GM18502 (cell line): ENCODE data around the gene ZBTB40.

ENCODE experiments used
- ATAC-seq: cut with Tn5 transposase; IDR thresholded peaks from one replicate; pipeline ENCODE4 v1.9.1; 2021; ENCODE audit warnings: mild to moderate bottlenecking; ENCODE audit not compliant: unreplicated experiment, poor library complexity

Gene ZBTB40

GRCh38 chr1:22552021-22552420 lies 100.4 kb downstream of the ZBTB40 start:
- no peak for ATAC-seq

DNA sequence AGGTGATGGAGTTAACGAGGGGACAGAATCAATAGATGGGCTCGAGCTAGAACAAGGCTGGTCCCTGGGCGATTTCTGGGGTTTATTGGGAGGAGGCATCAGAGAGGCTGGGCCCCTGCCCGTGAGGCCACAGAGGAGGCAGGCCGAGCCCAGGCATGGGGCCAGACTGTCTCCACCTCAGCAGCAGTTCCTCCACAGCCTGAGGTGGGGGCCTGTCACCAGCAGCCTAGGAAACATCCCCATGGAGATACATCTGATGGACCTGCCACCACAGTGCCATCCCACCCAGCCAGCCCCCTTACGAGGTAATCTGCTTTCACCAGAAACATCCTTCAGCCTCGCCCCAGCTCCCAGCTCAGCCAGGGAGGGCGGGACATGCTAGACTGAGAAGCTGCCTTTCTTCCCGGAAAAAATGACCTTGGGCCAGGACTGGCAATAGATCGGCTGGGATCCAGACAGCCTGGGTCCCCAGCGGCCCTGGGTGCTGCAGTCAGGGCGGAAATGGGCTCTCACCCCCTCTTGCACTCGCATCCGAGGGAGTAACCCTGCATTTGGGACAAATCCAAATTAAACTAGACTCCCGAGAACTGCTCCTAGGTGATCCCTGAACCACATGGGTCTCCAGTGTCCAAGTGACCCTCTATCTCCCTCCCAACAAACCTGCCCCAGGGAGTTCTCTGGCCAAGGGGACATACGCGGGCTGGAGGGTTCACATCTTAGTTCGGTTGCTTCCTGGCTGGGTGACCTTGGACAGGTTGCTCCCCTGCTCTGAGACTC lies 101.6 kb downstream of the ZBTB40 start:
- no peak for ATAC-seq

DNA sequence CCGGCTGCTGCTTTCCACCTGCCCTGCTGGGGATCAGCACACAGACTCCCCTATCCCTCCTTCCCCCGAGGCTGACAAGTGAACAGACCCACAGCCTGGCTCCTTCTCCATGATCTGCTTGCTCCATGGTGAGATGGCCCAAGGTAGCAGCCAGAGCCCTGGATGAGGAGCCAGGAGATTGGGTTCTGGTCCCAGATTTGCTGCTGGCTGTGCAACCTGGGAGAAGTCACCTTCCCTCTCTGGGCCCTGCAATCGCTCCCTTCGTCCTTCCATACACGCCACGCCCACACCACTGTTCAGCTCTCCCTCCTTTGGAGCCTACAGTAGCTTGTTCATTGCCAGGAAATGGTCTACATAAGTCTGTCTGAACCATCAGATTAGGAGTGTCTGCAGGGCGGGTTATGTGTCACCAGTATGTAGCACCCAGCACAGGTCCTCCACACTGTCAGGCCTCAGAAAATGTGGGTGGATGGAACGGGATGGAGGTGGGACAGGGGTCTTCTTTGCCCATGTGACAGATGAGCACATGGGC lies 102.4 kb downstream of the ZBTB40 start:
- no peak for ATAC-seq

- no peak for ATAC-seq
These were observed 103.7 kb downstream of the ZBTB40 start for GRCh38 chr1:22555371-22555656.

GRCh38 chr1:22556391-22557104 lies 104.9 kb downstream of the ZBTB40 start:
- no peak for ATAC-seq

- ATAC-seq, result no peak
These were observed 105.8 kb downstream of the ZBTB40 start for GRCh38 chr1:22557341-22557950.

DNA sequence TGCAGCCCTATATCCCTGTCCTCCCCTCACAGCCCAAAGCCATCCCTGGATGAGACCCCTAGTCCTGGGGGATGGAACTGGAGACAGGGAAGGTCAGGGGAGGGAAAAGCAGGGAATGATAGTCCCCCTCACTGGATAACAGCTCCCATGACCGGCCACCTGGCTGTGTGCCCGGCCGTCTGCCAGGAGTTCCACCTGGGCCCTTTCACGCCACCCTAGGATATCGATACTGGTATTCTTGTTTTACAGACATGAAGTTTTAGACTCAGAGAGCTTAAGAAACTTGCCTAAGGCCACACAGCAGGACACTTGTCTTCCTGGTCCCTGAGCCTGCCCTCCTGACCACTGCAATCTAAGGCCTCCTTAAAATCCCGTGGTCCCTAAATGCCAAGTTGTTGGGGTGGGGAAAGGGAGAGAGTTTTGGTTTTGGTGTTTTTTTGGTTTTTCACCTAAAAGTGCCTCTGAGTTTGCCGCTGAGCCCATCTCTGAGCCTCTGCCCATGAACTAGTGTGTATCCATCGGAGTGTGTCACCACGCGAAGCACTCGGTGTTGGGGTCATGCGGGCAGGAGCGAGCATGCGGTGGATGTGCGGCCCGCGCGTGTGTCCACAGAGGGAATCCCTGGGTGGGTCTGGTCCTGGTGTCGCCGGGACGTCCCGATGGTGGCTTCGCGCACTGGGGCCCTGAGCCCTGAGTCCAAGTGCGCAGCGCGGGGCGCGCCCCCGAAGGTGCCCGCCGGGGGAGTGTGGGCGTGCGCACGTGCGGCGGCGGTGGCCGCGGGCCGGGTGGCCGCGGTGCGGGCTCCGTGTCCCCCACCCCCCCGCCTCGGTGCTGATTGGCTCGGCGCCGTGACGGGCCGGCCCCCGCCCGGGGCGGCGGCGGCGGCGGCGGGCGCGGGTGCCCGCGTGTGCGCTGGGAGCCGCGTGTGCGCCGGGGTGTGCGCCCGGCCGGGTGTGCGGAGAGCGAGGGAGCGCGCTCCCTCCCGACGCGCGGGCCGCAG lies 111.2 kb downstream of the ZBTB40 start, which contains the start of gene EPHA8:
TSS of gene EPHA8 (plus strand) at position 906 of the 1,000 bp plus-strand sequence. CDS start 147 bp downstream, outside the sequence.
- no peak for ATAC-seq

- ATAC-seq, result no peak
These were observed 112.3 kb downstream of the ZBTB40 start for GRCh38 chr1:22563671-22564602.

DNA sequence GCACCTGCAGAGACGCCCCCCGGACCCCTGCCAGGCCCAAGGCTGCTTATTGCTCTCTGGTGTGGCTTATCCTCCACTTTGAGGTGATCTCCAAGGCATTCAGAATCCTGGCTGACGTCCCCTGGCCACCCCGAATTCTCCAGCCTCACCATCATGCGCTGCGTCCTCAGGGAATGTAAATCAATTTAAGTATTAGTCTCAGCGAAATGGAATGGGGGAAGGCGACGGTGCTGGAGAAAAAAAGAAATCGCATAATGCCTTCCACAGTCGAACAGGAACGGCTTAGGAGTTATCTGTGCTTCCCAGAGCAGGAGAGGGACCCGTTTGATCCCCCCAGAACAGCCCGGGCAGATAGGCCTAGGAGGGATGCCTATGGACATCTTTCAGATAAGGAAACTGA lies 114.5 kb downstream of the ZBTB40 start:
- no peak for ATAC-seq

GRCh38 chr1:22567197-22567596 lies 115.5 kb downstream of the ZBTB40 start:
- no peak for ATAC-seq

- no peak for ATAC-seq
These were observed 116.3 kb downstream of the ZBTB40 start for GRCh38 chr1:22567994-22568393.

DNA sequence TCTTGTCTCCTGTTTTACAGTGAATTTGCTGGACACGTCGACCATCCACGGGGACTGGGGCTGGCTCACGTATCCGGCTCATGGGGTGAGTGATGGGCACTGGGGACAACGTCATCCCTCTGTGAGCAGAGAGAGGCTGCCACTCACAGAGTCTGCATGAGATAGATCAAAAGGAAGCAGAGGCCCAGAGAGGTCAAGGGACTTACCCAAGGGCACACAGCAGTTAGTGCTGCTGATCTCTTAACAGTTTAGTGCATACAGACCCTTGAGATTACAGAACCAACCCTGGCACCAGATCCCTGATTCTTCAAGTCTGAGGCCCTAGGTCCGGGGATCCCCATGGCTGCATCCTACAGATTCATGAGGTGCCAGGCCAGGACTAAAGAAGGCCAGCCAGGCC lies 117.6 kb downstream of the ZBTB40 start:
- no peak for ATAC-seq

DNA sequence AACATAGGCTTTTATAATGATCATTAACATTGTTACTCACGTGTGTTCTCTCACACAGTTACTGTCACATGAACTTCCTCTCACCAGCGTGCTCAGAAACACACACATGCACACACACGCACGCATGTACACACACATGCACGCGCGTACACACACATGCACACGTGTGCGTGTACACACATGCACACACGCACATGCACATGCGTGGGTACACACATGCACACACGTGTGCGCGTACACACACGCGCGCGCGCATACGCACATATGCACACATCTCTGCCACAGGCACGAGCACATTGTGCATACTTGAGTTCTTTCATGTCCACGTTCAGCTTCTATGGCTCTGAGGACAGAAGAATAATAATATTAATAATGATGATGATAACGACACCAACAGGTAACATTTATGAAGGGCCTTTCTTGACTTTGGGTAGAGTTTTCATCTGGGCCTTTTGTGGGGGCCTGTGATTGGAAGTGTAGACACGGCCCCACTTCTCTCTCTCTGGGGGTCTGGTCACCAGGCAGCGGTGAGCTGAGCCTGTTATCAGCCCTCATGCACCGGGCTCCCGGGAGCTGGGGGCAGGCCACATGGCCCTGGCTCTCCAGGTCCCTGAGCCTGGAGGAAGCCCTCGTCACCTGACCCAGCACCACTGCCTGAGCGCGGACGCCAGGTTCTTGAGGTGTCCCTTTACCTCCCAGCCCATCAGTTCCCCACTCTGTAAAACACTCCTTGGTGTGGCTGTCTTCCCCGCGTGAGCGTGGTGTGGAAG lies 118.7 kb downstream of the ZBTB40 start:
- ATAC-seq, result no peak

GRCh38 chr1:22572818-22573217 lies 121.2 kb downstream of the ZBTB40 start:
- no peak for ATAC-seq

GRCh38 chr1:22573237-22573636 lies 121.6 kb downstream of the ZBTB40 start:
- ATAC-seq, result no peak

DNA sequence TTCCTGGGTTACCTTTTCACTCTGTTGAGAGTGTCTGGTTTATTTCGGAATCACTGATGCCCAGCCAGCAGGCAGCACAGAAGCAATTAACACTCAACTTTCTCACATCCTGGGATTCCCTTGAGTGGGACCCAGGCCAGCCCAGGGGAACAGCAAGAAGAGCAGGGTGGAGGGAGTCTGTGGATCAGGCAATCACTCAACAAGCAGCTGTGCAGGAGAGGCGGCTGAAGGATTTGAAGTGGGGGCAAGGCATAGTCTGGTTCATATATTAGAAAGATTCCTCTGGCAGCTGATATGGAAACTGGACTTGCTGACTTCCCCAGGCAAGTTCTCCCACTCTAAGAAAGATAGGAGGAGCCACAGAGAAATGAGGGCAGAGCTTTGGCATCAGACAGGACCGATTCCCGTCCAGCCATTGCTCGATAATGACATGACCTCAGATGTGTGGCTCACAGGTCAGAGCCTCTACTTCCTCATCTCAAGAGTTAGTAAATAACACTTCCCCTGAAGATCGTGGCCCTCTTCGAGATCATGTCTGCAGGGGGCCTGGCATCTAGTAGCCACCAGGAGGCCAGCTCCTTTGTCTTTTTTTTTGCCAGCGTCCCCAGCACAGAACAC lies 124.0 kb downstream of the ZBTB40 start:
- no peak for ATAC-seq

DNA sequence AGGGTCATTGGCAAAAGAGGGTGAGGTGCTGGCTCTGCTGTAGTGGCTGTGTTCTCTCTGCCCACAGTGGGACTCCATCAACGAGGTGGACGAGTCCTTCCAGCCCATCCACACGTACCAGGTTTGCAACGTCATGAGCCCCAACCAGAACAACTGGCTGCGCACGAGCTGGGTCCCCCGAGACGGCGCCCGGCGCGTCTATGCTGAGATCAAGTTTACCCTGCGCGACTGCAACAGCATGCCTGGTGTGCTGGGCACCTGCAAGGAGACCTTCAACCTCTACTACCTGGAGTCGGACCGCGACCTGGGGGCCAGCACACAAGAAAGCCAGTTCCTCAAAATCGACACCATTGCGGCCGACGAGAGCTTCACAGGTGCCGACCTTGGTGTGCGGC lies 124.5 kb downstream of the ZBTB40 start:
- no peak for ATAC-seq

- ATAC-seq, result no peak
These were observed 125.0 kb downstream of the ZBTB40 start for GRCh38 chr1:22576617-22577016.
